Measurements from ENCODE around the gene ARPP19. TPM values are rescaled to one million over a fixed set of nuclear protein-coding genes. Genes with fewer than 3 reads are reported as not detected.
A peak's percentile ranks its signal among the peaks of the same experiment; 100 is the strongest.
"Not testable (repeated sequence)": the region's sequence is repeated elsewhere in the genome, so short reads cannot be mapped to it uniquely, and the experiment has no call there.

Gene ARPP19
- total RNA-seq, 1 donor from 2014 or later, result 104 TPM

DNA sequence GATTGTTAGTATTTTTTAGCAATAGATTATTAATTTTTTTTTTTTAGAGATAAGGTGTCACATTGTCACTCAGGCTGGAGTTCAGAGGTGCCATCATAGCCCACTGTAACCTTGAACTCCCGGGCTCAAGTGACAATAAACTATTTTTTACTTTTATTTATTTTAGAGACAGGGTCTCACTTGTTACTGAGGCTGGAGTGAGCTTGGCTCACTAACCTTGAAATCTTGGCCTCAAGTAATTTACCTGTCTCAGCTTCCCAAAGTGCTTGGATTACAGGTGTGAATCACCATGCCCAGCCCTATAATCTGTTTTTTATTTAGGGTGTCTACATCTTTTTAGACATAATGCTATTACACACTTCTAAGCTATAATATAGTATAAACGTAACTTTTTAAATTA is 7.9 kb upstream of the ARPP19 start:
- H3K4me3 ChIP-seq (ENCODE audit: low read depth, low read length), result no peak overlapping the region
- no peak for DNase-seq (ENCODE audit: low read depth)
- TF ChIP-seq CTCF (conservative IDR thresholded peaks at IDR 0.05; ENCODE audit: low read depth, low read length), result no peak

DNA sequence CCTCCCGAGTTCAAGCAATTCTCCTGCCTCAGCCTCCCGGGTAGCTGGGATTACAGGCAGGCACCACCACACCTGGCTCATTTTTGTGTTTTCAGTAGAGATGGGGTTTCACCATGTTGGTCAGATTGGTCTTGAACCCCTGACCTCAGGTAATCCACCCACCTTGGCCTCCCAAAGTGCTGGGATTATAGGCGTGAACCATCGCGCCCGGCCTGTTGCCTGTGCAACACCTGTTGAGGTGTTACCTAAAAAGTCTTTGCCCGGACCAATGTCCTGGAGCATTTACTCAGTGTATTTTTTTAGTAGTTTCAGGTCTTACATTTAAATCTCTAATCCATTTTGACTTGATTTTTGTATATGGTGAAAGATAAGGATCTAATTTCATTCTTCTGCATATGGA is 6.7 kb upstream of the ARPP19 start:
- DNase-seq (ENCODE audit: low read depth); H3K4me3 ChIP-seq (ENCODE audit: low read depth, low read length): not testable (repeated sequence)

GRCh38 chr15:52575072-52575471 is 6.2 kb upstream of the ARPP19 start:
- DNase-seq (ENCODE audit: low read depth), result no peak
- no peak for TF ChIP-seq CTCF (conservative IDR thresholded peaks at IDR 0.05; ENCODE audit: low read depth, low read length)

GRCh38 chr15:52574623-52575022 is 5.8 kb upstream of the ARPP19 start:
- H3K4me3 ChIP-seq (ENCODE audit: low read depth, low read length); DNase-seq (ENCODE audit: low read depth): not testable (repeated sequence)

More at GRCh38 chr15:52575072-52575471, 6.2 kb upstream of the ARPP19 start:
- H3K4me3 ChIP-seq (ENCODE audit: low read depth, low read length), result no peak overlapping the region

GRCh38 chr15:52567871-52568600 is 794 bp downstream of the ARPP19 start:
- DNase-seq (ENCODE audit: low read depth), result no peak

DNA sequence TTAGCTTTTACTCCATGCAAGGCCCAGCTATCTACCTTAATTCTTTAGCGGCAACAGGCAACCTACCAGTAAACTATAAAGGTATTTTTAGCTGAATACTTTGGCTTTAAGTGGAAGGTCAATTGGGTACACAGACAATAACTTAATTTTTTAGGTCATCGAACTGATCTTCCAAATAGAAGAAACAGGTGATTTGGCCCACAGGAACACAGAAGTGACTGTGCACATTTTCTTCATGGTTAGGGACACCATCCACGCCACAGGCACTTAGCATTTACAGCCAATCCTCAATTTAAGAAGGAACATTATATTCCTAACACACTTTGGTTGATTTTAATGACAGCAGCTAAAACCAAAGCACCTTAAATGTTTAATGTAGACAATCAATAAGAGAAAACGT is 1.9 kb downstream of the ARPP19 start:
- peak overlapping the region; percentile 63 for H3K4me3 ChIP-seq (ENCODE audit: low read depth, low read length)
- no peak for DNase-seq (ENCODE audit: low read depth)

More at GRCh38 chr15:52567871-52568600, 794 bp downstream of the ARPP19 start:
- H3K4me3 ChIP-seq (ENCODE audit: low read depth, low read length), result peak overlapping the region; percentile 63
- TF ChIP-seq CTCF (conservative IDR thresholded peaks at IDR 0.05; ENCODE audit: low read depth, low read length), result no peak

DNA sequence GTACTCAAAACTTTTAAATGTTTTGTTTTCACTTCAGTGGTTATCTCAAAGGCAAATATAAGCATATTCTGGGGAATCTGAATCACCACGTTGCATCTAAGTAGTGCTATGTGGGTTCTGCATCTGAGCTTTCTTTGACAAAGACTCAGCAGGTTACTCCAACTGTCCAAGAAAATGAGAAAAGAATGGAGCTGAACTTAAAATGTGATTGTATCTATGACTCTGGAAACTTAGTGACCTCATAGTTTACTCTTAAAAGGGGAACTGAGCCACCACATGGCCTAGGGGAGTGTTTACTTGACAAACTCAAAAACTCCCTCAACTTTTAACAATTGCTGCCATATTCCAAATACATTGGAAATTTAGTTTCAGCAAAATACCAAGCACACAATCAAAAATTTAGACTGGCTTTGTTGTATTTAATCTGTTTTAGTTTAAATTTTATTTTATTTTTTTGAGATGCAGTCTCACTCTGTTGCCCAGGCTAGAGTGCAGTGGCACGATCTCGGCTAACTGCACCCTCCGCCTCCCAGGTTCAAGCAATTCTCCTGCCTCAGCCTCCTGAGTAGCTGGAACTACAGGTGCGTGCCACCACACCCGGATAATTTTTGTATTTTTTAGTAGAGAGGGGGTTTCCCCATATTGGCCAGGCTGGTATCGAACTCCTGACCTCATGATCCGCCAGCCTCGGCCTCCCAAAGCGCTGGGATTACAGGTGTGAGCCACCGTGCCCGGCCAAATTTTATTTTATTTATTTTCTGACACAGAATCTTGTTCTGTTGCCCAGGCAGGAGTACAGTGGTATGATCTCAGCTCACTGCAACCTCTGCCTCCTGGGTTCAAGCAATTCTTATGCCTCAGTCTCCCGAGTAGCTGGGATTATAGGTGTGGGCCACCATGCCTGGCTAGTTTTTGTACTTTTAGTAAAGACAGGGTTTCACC is 3.1 kb downstream of the ARPP19 start:
- H3K4me3 ChIP-seq (ENCODE audit: low read depth, low read length), result not testable (repeated sequence)

More for the DNA sequence above, 1.9 kb downstream of the ARPP19 start:
- TF ChIP-seq CTCF (conservative IDR thresholded peaks at IDR 0.05; ENCODE audit: low read depth, low read length), result no peak

DNA sequence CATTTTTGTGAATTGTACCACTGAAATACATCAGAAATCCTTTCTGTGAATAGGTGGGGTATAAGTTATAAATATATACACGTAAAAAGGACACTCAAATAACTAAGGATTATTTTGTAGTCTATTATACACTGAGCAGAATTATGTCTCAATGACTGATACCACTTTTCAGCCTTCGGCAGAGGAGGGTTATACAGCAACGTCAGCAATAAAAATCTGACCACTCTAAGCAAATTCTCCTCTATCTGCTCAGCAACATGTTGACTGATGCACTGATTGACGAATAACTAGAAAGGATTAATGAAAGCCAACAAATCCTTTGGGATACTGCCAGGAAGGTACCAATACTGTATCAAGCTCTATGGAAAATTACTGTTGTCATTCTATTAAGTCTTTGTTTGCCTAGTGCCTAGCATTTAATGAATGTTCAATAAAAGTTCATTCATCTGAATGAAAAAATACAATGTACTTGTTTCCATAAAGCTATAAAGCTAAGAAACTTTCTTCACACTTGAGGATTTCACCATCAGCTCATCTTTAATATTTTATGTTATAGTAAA is 5.2 kb downstream of the ARPP19 start:
- no peak for DNase-seq (ENCODE audit: low read depth)
- H3K4me3 ChIP-seq (ENCODE audit: low read depth, low read length), result no peak overlapping the region
- TF ChIP-seq CTCF (conservative IDR thresholded peaks at IDR 0.05; ENCODE audit: low read depth, low read length), result no peak

More for the DNA sequence above, 3.1 kb downstream of the ARPP19 start:
- not testable (repeated sequence) for DNase-seq (ENCODE audit: low read depth)
